MG63 (cell line): ENCODE data around the gene DENND5B. TPM values are rescaled to one million over a fixed set of nuclear protein-coding genes. Genes with fewer than 3 reads are reported as not detected.
"Not testable (repeated sequence)": the region's sequence is repeated elsewhere in the genome, so short reads cannot be mapped to it uniquely, and the experiment has no call there.

Source experiments
- DNase-seq: peaks from one replicate; pipeline ENCODE4 v3.0.0-alpha.2; 2020
- H3K27me3 ChIP-seq: fragments of 250-450 bp; sonication (Bioruptor Pico); 2 replicates; pipeline ENCODE4 v1.5.1; 2020; ENCODE audit warnings: mild to moderate bottlenecking, moderate library complexity
- H3K36me3 ChIP-seq: fragments of 250-450 bp; sonication (Bioruptor Pico); 2 replicates; pipeline ENCODE4 v1.5.1; 2020; ENCODE audit warnings: mild to moderate bottlenecking, moderate library complexity
- H3K4me3 ChIP-seq: fragments of 250-450 bp; sonication (Bioruptor Pico); 2 replicates; pipeline ENCODE4 v1.5.1; 2020; ENCODE audit warnings: mild to moderate bottlenecking, moderate library complexity
- H3K9me3 ChIP-seq: fragments of 250-450 bp; sonication (Bioruptor Pico); 2 replicates; pipeline ENCODE4 v1.5.1; 2020; ENCODE audit warnings: mild to moderate bottlenecking, moderate library complexity
- total RNA-seq: library from RNA; depleted of rRNA; stranded (reverse); fragments of >200 nt; shearing (Covaris generic); gene quantifications from 2 replicates; pipeline ENCODE4 v1.2.3, GENCODE V29; 2014; ENCODE audit warnings: low replicate concordance

The DENND5B gene
- total RNA-seq, 1 experiment from 2014 or later, result 8.7 TPM

GRCh38 chr12:31572900-31573600, 17.9 kb downstream of the DENND5B start:
- H3K4me3 ChIP-seq, result no peak overlapping the region
- H3K36me3 ChIP-seq, result no peaks in the 10 kb centered on the region
- no peaks in the 10 kb centered on the region for H3K9me3 ChIP-seq
- no peak for DNase-seq
- H3K27me3 ChIP-seq, result no peaks in the 10 kb centered on the region

- H3K4me3 ChIP-seq, result no peak overlapping the region
- no peaks in the 10 kb centered on the region for H3K36me3 ChIP-seq
- H3K9me3 ChIP-seq, result no peaks in the 10 kb centered on the region
- no peaks in the 10 kb centered on the region for H3K27me3 ChIP-seq
- no peak for DNase-seq
These were observed 20.1 kb downstream of the DENND5B start for GRCh38 chr12:31570880-31571279.

GRCh38 chr12:31569517-31569916, 21.4 kb downstream of the DENND5B start:
- not testable (repeated sequence) for H3K36me3 ChIP-seq

GRCh38 chr12:31568498-31568897, 22.4 kb downstream of the DENND5B start:
- DNase-seq, result no peak
- no peaks in the 10 kb centered on the region for H3K9me3 ChIP-seq
- H3K27me3 ChIP-seq, result no peaks in the 10 kb centered on the region
- no peaks in the 10 kb centered on the region for H3K36me3 ChIP-seq
- no peak overlapping the region for H3K4me3 ChIP-seq

More at GRCh38 chr12:31569517-31569916, 21.4 kb downstream of the DENND5B start:
- H3K27me3 ChIP-seq, H3K4me3 ChIP-seq, DNase-seq, H3K9me3 ChIP-seq: not testable (repeated sequence)

- DNase-seq, result no peak
- no peaks in the 10 kb centered on the region for H3K36me3 ChIP-seq
- H3K27me3 ChIP-seq, result no peaks in the 10 kb centered on the region
- H3K9me3 ChIP-seq, result no peaks in the 10 kb centered on the region
- H3K4me3 ChIP-seq, result no peak overlapping the region
These were observed 23.9 kb downstream of the DENND5B start for GRCh38 chr12:31567029-31567428.

- H3K4me3 ChIP-seq, result no peak overlapping the region
- no peak for DNase-seq
- H3K27me3 ChIP-seq, result no peaks in the 10 kb centered on the region
- no peaks in the 10 kb centered on the region for H3K36me3 ChIP-seq
- no peaks in the 10 kb centered on the region for H3K9me3 ChIP-seq
These were observed 24.4 kb downstream of the DENND5B start for GRCh38 chr12:31566547-31566946.

GRCh38 chr12:31562594-31563328, 28.2 kb downstream of the DENND5B start:
- DNase-seq, result no peak
- Histone ChIP-seq H3K9me3 (no peaks in the 10 kb centered on the region), H3K27me3 (no peaks in the 10 kb centered on the region), H3K4me3 (no peak overlapping the region), H3K36me3 (no peaks in the 10 kb centered on the region)

GRCh38 chr12:31560516-31560915, 30.4 kb downstream of the DENND5B start:
- Histone ChIP-seq H3K27me3 (no peaks in the 10 kb centered on the region), H3K4me3 (no peak overlapping the region), H3K9me3 (peaks cover 2% of the 10 kb centered on the region; the same call in 1 of the 2 replicates), H3K36me3 (no peaks in the 10 kb centered on the region)
- no peak for DNase-seq

- H3K4me3 ChIP-seq, result no peak overlapping the region
- no peaks in the 10 kb centered on the region for H3K36me3 ChIP-seq
- no peak for DNase-seq
- no peaks in the 10 kb centered on the region for H3K27me3 ChIP-seq
- H3K9me3 ChIP-seq, result peaks cover 2% of the 10 kb centered on the region; the same call in 1 of the 2 replicates
These were observed 32.4 kb downstream of the DENND5B start for GRCh38 chr12:31558521-31558920.

- Histone ChIP-seq H3K9me3 (peaks cover 2% of the 10 kb centered on the region; the same call in 1 of the 2 replicates), H3K27me3 (no peaks in the 10 kb centered on the region), H3K4me3 (no peak overlapping the region), H3K36me3 (no peaks in the 10 kb centered on the region)
- DNase-seq, result no peak
These were observed 33.2 kb downstream of the DENND5B start for GRCh38 chr12:31557707-31558106.

GRCh38 chr12:31555466-31555865, 35.5 kb downstream of the DENND5B start:
- not testable (repeated sequence) for H3K27me3 ChIP-seq, H3K36me3 ChIP-seq, H3K4me3 ChIP-seq, DNase-seq, H3K9me3 ChIP-seq

- not testable (repeated sequence) for DNase-seq, H3K9me3 ChIP-seq, H3K36me3 ChIP-seq, H3K27me3 ChIP-seq, H3K4me3 ChIP-seq
These were observed 40.3 kb downstream of the DENND5B start for GRCh38 chr12:31550590-31550989.

- H3K36me3 ChIP-seq, result no peaks in the 10 kb centered on the region
- DNase-seq, result no peak
- no peaks in the 10 kb centered on the region for H3K27me3 ChIP-seq
- H3K4me3 ChIP-seq, result no peak overlapping the region
- peaks cover 7% of the 10 kb centered on the region for H3K9me3 ChIP-seq
These were observed 54.3 kb downstream of the DENND5B start for GRCh38 chr12:31536672-31537071.

- no peak for DNase-seq
- Histone ChIP-seq H3K4me3 (no peak overlapping the region), H3K9me3 (peaks cover 4% of the 10 kb centered on the region), H3K36me3 (no peaks in the 10 kb centered on the region), H3K27me3 (no peaks in the 10 kb centered on the region)
These were observed 57.5 kb downstream of the DENND5B start for GRCh38 chr12:31533470-31533869.

- Histone ChIP-seq H3K27me3 (no peaks in the 10 kb centered on the region), H3K4me3 (no peak overlapping the region), H3K9me3 (no peaks in the 10 kb centered on the region), H3K36me3 (no peaks in the 10 kb centered on the region)
- DNase-seq, result no peak
These were observed 59.0 kb downstream of the DENND5B start for GRCh38 chr12:31531893-31532292.

- H3K27me3 ChIP-seq, result no peaks in the 10 kb centered on the region
- H3K9me3 ChIP-seq, result no peaks in the 10 kb centered on the region
- H3K36me3 ChIP-seq, result no peaks in the 10 kb centered on the region
- no peak overlapping the region for H3K4me3 ChIP-seq
- DNase-seq, result no peak
These were observed 62.8 kb downstream of the DENND5B start for GRCh38 chr12:31528095-31528494.

- no peaks in the 10 kb centered on the region for H3K27me3 ChIP-seq
- DNase-seq, result no peak
- no peaks in the 10 kb centered on the region for H3K9me3 ChIP-seq
- H3K4me3 ChIP-seq, result no peak overlapping the region
- no peaks in the 10 kb centered on the region for H3K36me3 ChIP-seq
These were observed 63.9 kb downstream of the DENND5B start for GRCh38 chr12:31527083-31527482.

- H3K4me3 ChIP-seq, result no peak overlapping the region
- H3K27me3 ChIP-seq, result no peaks in the 10 kb centered on the region
- DNase-seq, result no peak
- no peaks in the 10 kb centered on the region for H3K9me3 ChIP-seq
- H3K36me3 ChIP-seq, result no peaks in the 10 kb centered on the region
These were observed 64.8 kb downstream of the DENND5B start for GRCh38 chr12:31526158-31526546.
